HFF-Myc (cell line): ENCODE results near the gene CYP2D6.
"Not testable (repeated sequence)": the region's sequence is repeated elsewhere in the genome, so short reads cannot be mapped to it uniquely, and the experiment has no call there.

Experiments used
- DNase-seq: peaks from one replicate; pipeline ENCODE4 v3.0.0-alpha.2; 2011; ENCODE audit warnings: low read depth; ENCODE audit errors: extremely low read depth
- H3K4me3 ChIP-seq: replicated peaks from 2 replicates; pipeline ENCODE4 v1.5.1; 2011; ENCODE audit warnings: low read depth, mild to moderate bottlenecking, control low read depth, low read length
- TF ChIP-seq, protein P1 (sequence below): IDR thresholded peaks from 2 replicates; pipeline ENCODE4 v1.5.1; 2012; ENCODE audit warnings: mild to moderate bottlenecking, low read depth, low read length, control low read depth; ENCODE audit errors: missing control alignments

Gene CYP2D6

DNA sequence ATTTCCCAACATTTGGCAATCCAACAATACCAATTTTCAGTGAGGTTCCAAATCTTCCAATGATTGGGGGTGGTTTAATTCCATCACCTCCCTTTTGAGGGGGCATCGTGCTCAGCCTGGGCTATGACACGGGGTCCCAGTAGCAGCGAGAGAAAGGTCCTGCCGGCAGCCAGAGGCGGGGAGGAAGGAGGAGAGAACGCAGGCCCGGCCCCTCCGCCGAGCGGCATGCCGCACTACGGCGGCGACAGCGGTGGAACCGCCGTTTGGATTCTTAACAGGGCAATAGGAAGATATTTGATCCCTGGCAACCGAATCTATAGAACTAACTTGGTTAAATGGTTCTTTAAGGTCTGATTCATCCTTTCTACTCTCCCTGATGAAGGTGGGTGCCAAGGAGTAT is 21.8 kb downstream of the CYP2D6 start:
- no peak overlapping the region for H3K4me3 ChIP-seq
- TF ChIP-seq, protein P1, sequence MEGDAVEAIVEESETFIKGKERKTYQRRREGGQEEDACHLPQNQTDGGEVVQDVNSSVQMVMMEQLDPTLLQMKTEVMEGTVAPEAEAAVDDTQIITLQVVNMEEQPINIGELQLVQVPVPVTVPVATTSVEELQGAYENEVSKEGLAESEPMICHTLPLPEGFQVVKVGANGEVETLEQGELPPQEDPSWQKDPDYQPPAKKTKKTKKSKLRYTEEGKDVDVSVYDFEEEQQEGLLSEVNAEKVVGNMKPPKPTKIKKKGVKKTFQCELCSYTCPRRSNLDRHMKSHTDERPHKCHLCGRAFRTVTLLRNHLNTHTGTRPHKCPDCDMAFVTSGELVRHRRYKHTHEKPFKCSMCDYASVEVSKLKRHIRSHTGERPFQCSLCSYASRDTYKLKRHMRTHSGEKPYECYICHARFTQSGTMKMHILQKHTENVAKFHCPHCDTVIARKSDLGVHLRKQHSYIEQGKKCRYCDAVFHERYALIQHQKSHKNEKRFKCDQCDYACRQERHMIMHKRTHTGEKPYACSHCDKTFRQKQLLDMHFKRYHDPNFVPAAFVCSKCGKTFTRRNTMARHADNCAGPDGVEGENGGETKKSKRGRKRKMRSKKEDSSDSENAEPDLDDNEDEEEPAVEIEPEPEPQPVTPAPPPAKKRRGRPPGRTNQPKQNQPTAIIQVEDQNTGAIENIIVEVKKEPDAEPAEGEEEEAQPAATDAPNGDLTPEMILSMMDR = no peak
- no peak for DNase-seq

DNA sequence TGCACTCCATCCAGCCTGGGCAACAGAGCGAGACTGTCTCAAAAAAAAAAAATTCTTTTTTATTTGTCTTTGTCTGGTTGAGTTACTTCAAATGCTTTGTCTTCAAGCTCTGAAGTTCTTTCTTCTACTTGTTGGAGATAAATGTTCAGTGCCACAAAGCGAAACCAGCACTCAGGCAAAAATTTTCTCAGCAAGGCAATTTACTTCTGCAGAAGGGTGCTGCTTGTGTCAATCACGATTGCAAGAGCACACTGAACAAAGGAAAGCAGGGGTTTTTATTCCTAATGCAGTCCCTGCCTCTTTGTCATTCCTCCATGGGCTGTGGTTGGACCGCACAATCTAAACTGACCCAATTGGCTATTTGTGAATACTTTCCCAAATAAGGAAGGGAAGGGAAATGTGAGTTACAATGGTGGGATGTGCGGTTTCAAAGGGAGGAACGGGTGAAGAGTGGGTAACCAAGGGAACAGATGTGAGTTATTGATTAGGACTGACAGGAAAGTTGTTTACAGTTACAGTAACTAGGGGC is 26.2 kb downstream of the CYP2D6 start:
- DNase-seq, H3K4me3 ChIP-seq: not testable (repeated sequence)

DNA sequence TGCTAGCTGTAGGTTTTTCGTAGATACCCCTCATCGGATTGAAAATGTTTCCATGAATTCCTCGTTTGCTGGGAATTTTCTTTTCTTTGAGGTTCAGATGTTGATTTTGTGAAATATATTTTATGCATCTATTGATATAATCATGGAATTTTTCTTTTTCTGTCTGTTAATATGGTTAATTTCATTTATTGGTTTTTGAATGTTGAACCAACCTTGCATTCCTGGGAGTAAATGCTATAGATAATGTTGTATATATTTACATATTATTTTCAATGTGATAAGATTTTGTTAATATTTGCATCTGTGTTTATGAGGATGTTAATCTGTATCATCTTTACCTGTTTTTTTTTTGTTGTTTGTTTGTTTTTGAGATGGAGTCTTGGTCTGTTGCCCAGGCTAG is 29.4 kb downstream of the CYP2D6 start:
- DNase-seq = no peak
- no peak overlapping the region for H3K4me3 ChIP-seq
- TF ChIP-seq, protein P1 = no peak

DNA sequence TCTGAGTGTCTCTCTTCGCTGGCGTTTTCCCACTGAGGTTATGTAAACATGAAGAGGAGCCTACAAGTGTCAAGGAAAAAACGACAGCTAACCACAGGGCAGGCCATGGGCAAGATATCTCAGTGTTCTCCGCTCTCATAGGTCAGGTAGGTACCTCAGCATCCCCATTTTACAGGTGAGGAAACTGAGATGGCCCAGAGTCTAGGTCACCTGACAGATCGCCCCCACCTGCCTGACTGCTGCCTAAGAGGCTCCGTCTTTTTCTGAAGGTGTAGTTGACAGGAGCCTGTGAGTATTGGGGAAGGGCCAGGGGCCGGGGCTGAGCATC is 39.2 kb downstream of the CYP2D6 start:
- TF ChIP-seq, protein P1 = no peak
- DNase-seq = no peak
- peak overlapping the region; percentile 91 for H3K4me3 ChIP-seq

DNA sequence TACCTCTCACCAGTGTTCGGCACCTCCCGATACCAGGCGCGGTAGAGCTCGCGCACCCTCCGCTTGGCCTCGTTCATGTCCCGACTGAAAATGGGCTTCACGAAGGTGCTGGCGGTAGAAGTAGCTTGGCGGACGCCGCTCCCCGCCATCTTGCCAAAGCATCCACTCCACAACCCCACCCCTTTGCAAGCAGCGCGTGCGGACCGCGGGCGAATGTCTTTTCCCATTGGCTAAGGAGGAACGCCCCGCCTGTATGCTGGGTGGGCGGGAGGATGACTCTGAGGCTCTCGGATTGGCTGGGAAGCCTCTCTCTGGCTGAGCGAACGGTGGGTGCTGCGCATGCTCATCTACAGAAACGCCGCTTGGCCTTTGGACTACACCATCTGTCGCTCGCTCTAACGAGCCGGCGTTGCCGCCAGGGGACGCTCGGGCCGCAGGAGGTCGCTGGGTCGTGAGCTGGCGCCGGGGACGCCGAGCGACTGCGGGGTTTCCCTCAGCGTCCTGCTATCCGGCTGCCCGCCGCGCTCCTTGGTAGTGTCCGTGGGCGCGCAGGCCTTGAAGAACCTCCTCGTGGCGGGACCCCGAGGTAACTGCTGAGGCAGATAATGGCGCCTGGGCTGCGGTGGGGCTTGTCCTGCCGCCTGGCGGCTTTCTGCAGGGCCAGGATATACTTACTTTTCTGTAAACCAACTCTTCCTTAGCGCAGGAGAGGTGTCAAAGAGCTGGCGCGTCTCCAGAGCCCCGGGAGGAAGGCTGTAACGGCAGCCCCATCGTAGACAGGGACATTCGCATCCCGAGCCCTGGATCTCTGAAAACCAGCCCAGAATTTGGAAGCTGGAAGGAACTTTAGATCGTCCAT is 39.8 kb downstream of the CYP2D6 start, which contains the start of gene NDUFA6:
TSS of gene NDUFA6 (minus strand) at position 177 of the 859 bp plus-strand sequence. CDS start at position 149, 28 bp downstream.
- H3K4me3 ChIP-seq = peak within 1 kb of the TSS; percentile 91
- DNase-seq = peak; percentile 98
- TF ChIP-seq, protein P1 = peak; percentile 90

DNA sequence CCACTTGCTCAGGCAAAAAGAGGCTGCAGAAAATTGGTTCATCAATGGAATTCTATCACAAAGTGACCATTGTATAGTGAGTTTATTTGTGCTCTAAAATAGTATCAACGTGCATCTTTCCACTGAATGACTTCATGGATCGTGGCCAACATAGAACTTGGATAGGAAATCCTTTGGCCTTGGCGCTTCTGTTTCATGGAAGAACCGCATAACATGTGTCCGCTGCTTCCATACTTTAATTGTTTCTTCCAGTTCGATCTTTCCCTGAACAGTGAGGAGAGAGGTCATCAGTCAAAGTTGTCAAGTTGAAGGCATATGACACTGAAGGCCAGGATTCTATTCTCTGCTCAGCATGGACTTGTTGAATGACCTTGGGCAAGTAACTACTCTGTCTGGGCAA is 44.6 kb downstream of the CYP2D6 start:
- DNase-seq = no peak
- no peak overlapping the region for H3K4me3 ChIP-seq
- TF ChIP-seq, protein P1 = no peak

DNA sequence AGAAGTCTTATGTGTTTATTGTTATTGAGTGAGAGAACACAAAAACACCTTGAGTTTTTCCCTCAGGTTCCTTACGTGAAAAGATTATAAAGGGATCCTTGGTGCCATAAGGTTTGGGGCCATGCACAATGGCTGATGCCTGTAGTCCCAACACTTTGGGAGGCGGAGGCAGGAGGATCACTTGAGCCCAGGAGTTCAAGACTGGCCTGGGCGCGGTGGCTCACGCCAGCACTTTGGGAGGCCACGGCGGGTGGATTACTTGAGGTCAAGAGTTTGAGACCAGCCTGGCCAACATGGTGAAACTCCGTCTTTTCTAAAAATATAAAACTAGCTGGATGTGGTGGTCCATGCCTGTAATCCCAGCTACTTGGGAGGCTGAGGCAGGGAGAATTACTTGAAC is 45.7 kb downstream of the CYP2D6 start:
- TF ChIP-seq, protein P1 = no peak
- H3K4me3 ChIP-seq = no peak overlapping the region
- no peak for DNase-seq
